Kidney epithelial cell (primary cell): ENCODE measurements around the gene WNT10A. TPM values are rescaled to one million over a fixed set of nuclear protein-coding genes. Genes with fewer than 3 reads are reported as not detected.
A peak's percentile ranks its signal among the peaks of the same experiment; 100 is the strongest.

Experiments used
- DNase-seq: peaks from one replicate; pipeline ENCODE4 v3.0.0-alpha.2; 2010; ENCODE audit warnings: low read depth
- H3K27me3 ChIP-seq: 2 replicates; pipeline ENCODE4 v1.6.0; 2011; ENCODE audit warnings: low read length; ENCODE audit not compliant: control insufficient read depth, insufficient read depth
- H3K36me3 ChIP-seq: 2 replicates; pipeline ENCODE4 v1.5.1; 2011; ENCODE audit warnings: low read length; ENCODE audit not compliant: control insufficient read depth, insufficient read depth
- H3K4me3 ChIP-seq: 2 replicates; pipeline ENCODE4 v1.5.1; 2011; ENCODE audit warnings: low read depth, mild to moderate bottlenecking, control low read depth, low read length
- CTCF ChIP-seq: IDR thresholded peaks from 2 replicates; pipeline ENCODE4 v1.5.1; 2011; ENCODE audit warnings: mild to moderate bottlenecking, moderate library complexity, low read length, control low read depth, inconsistent platforms; ENCODE audit not compliant: insufficient read depth, poor library complexity, severe bottlenecking
- total RNA-seq: library from RNA; depleted of rRNA; stranded (reverse); fragments of >200 nt; gene quantifications from 2 replicates; pipeline ENCODE4 v1.2.3, GENCODE V29; 2015

Gene WNT10A
- total RNA-seq, 1 donor from 2014 or later = 7.1 TPM

GRCh38 chr2:218871345-218872302, 9.0 kb upstream of the WNT10A start:
- Histone ChIP-seq H3K36me3 (no peaks in the 10 kb centered on the region), H3K27me3 (peaks cover 77% of the 10 kb centered on the region), H3K4me3 (no peak overlapping the region)
- DNase-seq = no peak
- no peak for TF ChIP-seq CTCF

GRCh38 chr2:218872645-218873358, 7.8 kb upstream of the WNT10A start:
- no peak for DNase-seq
- TF ChIP-seq CTCF = no peak
- H3K4me3 ChIP-seq = no peak overlapping the region
- H3K36me3 ChIP-seq = no peaks in the 10 kb centered on the region
- peaks cover 69% of the 10 kb centered on the region for H3K27me3 ChIP-seq

- Histone ChIP-seq H3K4me3 (no peak overlapping the region), H3K36me3 (no peaks in the 10 kb centered on the region), H3K27me3 (peaks cover 66% of the 10 kb centered on the region)
- DNase-seq = no peak
- TF ChIP-seq CTCF = no peak
Measured at GRCh38 chr2:218873359-218874194, 7.1 kb upstream of the WNT10A start.

- H3K4me3 ChIP-seq = no peak overlapping the region
- no peak for TF ChIP-seq CTCF
- H3K27me3 ChIP-seq = peaks cover 61% of the 10 kb centered on the region
- DNase-seq = no peak
- no peaks in the 10 kb centered on the region for H3K36me3 ChIP-seq
Measured at GRCh38 chr2:218875692-218876246, 4.9 kb upstream of the WNT10A start.

DNA sequence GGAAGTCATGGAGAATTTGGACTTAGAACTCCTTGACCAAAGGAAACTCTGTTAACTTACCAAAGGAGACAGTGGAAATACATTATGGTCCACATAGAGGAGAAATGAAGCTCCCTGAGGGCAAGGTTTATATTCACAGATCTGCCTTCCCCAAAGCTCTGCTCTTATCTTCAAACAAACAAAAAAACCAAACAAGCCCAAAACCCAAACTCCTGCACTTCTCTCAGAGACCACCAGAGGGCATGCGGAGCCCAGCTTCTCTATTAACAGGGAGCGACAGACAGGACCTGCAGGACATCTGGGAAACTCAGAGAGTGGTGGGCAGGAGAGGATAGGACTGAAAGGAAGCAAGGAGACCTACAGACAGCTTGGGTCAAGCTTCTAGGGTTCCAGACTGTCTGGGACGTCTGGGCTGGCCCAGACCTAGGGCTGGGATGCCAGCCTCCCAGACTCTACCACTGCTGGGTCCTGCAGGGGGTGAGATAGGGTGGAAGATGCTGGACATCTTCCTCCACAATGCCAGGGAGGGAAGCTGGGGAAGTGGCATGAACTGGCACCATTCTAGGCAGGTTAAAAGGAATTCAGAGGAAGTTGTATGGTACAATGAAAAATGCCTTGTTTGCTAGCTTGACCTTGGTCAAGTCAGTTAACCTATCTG, 4.0 kb upstream of the WNT10A start:
- Histone ChIP-seq H3K4me3 (no peak overlapping the region), H3K36me3 (no peaks in the 10 kb centered on the region), H3K27me3 (peaks cover 57% of the 10 kb centered on the region)
- TF ChIP-seq CTCF = peak; percentile 96
- no peak for DNase-seq
